Fibroblast of pulmonary artery (primary cell): ENCODE measurements around the gene UBAC1.

Experiments
- DNase-seq: peaks from one replicate; pipeline ENCODE4 v3.0.0-alpha.2; 2010; ENCODE audit warnings: low read depth
- H3K4me3 ChIP-seq: replicated peaks from 2 replicates; pipeline ENCODE4 v1.5.1; 2011; ENCODE audit warnings: low read depth, mild to moderate bottlenecking, control low read depth, low read length, moderate library complexity
- CTCF ChIP-seq: IDR thresholded peaks from 2 replicates; pipeline ENCODE4 v1.5.1; 2011; ENCODE audit warnings: mild to moderate bottlenecking, control low read depth, low read length, inconsistent platforms; ENCODE audit errors: missing control alignments

The UBAC1 gene

GRCh38 chr9:135901826-135902225 is 59.3 kb downstream of the UBAC1 start:
- H3K4me3 ChIP-seq: no peak overlapping the region
- TF ChIP-seq CTCF: no peak
- no peak for DNase-seq

DNA sequence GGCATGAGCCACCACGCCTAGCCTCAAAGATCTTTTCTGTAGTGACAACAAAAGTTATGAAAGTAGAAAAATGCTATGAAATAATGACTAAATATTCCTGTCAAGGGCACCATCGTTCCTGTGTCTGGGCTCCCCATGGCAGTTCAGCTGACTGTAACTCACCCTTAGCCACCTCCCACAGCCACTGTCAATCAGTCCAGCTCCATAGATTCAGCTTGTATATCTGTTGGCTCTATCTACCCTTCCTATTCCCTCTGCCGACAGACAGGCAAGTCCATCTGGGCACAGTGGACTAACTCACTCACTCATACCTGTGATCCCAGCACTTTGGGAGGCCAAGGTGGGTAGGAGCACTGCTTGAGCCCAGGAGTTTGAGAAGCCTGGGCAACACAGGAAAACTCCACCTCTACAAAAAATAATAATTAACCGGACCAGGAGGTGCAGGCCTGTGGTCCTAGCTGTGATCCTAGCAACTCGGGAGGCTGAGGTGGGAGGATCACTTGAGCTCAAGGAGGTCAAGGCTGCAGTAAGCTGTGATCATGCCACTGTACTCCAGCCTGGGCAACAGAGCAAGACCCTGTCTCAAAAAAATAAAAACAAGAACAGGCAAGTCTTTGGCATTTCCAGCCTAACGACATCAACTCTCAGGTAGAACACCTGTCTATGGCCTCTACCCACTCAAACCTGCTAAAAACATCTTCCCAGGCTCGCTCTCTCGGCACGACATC is 60.0 kb downstream of the UBAC1 start:
- no peak for DNase-seq
- no peak for TF ChIP-seq CTCF

GRCh38 chr9:135898634-135899407 is 62.4 kb downstream of the UBAC1 start:
- H3K4me3 ChIP-seq: no peak overlapping the region
- DNase-seq: peak; percentile 49
- TF ChIP-seq CTCF: no peak

More for the DNA sequence above, 60.0 kb downstream of the UBAC1 start:
- no peak overlapping the region for H3K4me3 ChIP-seq

DNA sequence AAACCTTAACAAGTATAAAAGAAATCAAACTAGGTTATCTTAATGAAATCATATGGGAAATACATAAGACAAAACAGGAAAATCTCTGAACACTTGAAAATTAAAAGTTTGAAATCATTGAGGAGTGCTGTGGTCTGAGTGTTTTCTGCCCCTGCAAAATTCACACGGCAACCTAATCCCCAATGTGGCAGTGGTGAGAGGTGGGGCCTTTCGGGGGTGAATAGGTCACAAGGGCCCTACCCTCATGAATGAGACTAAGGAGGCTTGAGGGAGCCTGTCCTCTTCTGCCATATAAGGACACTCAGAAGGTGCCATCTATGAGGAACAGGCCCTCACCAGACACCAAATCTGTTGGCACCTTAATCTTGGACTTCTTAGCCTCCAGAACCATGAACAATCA is 64.5 kb downstream of the UBAC1 start:
- DNase-seq: no peak
- no peak for TF ChIP-seq CTCF
- no peak overlapping the region for H3K4me3 ChIP-seq

DNA sequence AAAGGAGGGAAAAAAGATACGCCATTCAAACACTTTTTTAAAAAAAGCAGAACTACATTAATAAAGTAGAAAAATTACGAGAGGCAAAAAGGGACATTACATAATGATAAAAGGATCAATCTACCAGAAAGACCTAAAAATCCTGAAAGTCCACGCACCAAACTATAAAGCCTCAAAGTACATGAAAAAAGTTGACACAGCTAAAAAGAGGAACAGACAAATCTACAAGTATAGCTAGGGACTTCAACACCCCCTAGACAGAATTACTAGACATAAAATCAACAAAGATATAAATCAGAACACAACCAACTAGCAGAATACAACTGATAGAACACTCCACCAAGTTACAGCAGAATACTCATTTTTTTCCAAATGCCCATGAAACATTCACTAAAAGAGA is 65.0 kb downstream of the UBAC1 start:
- H3K4me3 ChIP-seq: no peak overlapping the region
- no peak for DNase-seq
- no peak for TF ChIP-seq CTCF

GRCh38 chr9:135895202-135895848 is 65.8 kb downstream of the UBAC1 start:
- no peak for DNase-seq
- TF ChIP-seq CTCF: no peak
- no peak overlapping the region for H3K4me3 ChIP-seq
